HEK293 (cell line): Measurements from ENCODE around the gene CELF4.

ENCODE experiments used
- CTCF ChIP-seq: fragments of 450-650 bp; formaldehyde crosslinking; IDR thresholded peaks from 2 replicates; pipeline ENCODE4 v1.5.1; 2016; ENCODE audit warnings: missing biosample characterization, missing genetic modification characterization
- KLF10 ChIP-seq: fragments of 450-650 bp; IDR thresholded peaks from 2 replicates; pipeline ENCODE4 v1.5.1; 2018; ENCODE audit warnings: missing biosample characterization, mild to moderate bottlenecking, missing genetic modification characterization
- KLF17 ChIP-seq: fragments of 450-650 bp; formaldehyde crosslinking; IDR thresholded peaks from 2 replicates; pipeline ENCODE4 v1.5.1; 2016; ENCODE audit warnings: missing biosample characterization, missing genetic modification characterization
- REST ChIP-seq: fragments of 450-650 bp; formaldehyde crosslinking; IDR thresholded peaks from 2 replicates; pipeline ENCODE4 v1.5.1; 2016; ENCODE audit warnings: missing biosample characterization, missing genetic modification characterization
- WT1 ChIP-seq: fragments of 450-650 bp; formaldehyde crosslinking; IDR thresholded peaks from 2 replicates; pipeline ENCODE4 v1.5.1; 2016; ENCODE audit warnings: missing biosample characterization, missing genetic modification characterization
- ZNF610 ChIP-seq: fragments of 450-650 bp; formaldehyde crosslinking; IDR thresholded peaks from 2 replicates; pipeline ENCODE4 v1.5.1; 2016; ENCODE audit warnings: missing biosample characterization, missing genetic modification characterization, borderline replicate concordance

- TF ChIP-seq KLF10 (tag by site-specific recombination) (no peak), KLF17 (no peak), ZNF610 (no peak), REST (tag by site-specific recombination) (no peak), CTCF (no peak), WT1 (tag by site-specific recombination) (no peak)
These were observed 3.1 kb upstream of the CELF4 start for GRCh38 chr18:37568671-37569070.
